Measurements from ENCODE around the gene GLI3.
A peak's percentile ranks its signal among the peaks of the same experiment; 100 is the strongest.

The GLI3 gene

GRCh38 chr7:41964849-41965745, 271.9 kb downstream of the GLI3 start:
- H3K27ac ChIP-seq (ENCODE audit: insufficient read depth, low read length, poor library complexity, severe bottlenecking) = no peak overlapping the region
- no peak overlapping the region for H3K4me3 ChIP-seq (ENCODE audit: insufficient read depth, low read depth, low read length, poor library complexity, severe bottlenecking)
- DNase-seq = no peak
- no peaks in the 10 kb centered on the region for H3K4me1 ChIP-seq (ENCODE audit: control insufficient read depth, insufficient read depth, low read length, poor library complexity, severe bottlenecking)
- H3K9me3 ChIP-seq (ENCODE audit: control insufficient read depth, low read length) = no peaks in the 10 kb centered on the region
- no peaks in the 10 kb centered on the region for H3K27me3 ChIP-seq (replicated peaks; ENCODE audit: control insufficient read depth, insufficient read depth, low read length, poor library complexity, severe bottlenecking)
- no peaks in the 10 kb centered on the region for H3K36me3 ChIP-seq (ENCODE audit: control insufficient read depth, insufficient read depth, low read length)

GRCh38 chr7:41964183-41964753, 272.7 kb downstream of the GLI3 start:
- Histone ChIP-seq H3K4me3 (ENCODE audit: insufficient read depth, low read depth, low read length, poor library complexity, severe bottlenecking) (no peak overlapping the region), H3K27me3 (replicated peaks; ENCODE audit: control insufficient read depth, insufficient read depth, low read length, poor library complexity, severe bottlenecking) (no peaks in the 10 kb centered on the region), H3K9me3 (ENCODE audit: control insufficient read depth, low read length) (no peaks in the 10 kb centered on the region), H3K27ac (ENCODE audit: insufficient read depth, low read length, poor library complexity, severe bottlenecking) (no peak overlapping the region), H3K4me1 (ENCODE audit: control insufficient read depth, insufficient read depth, low read length, poor library complexity, severe bottlenecking) (no peaks in the 10 kb centered on the region), H3K36me3 (ENCODE audit: control insufficient read depth, insufficient read depth, low read length) (no peaks in the 10 kb centered on the region)
- no peak for DNase-seq

- no peak for DNase-seq
- H3K27me3 ChIP-seq (replicated peaks; ENCODE audit: control insufficient read depth, insufficient read depth, low read length, poor library complexity, severe bottlenecking) = no peaks in the 10 kb centered on the region
- no peak overlapping the region for H3K4me3 ChIP-seq (ENCODE audit: insufficient read depth, low read depth, low read length, poor library complexity, severe bottlenecking)
- no peak overlapping the region for H3K27ac ChIP-seq (ENCODE audit: insufficient read depth, low read length, poor library complexity, severe bottlenecking)
- no peaks in the 10 kb centered on the region for H3K4me1 ChIP-seq (ENCODE audit: control insufficient read depth, insufficient read depth, low read length, poor library complexity, severe bottlenecking)
- no peaks in the 10 kb centered on the region for H3K9me3 ChIP-seq (ENCODE audit: control insufficient read depth, low read length)
- no peaks in the 10 kb centered on the region for H3K36me3 ChIP-seq (ENCODE audit: control insufficient read depth, insufficient read depth, low read length)
Measured at GRCh38 chr7:41956705-41957104, 280.3 kb downstream of the GLI3 start.

- H3K4me3 ChIP-seq (ENCODE audit: insufficient read depth, low read depth, low read length, poor library complexity, severe bottlenecking) = no peak overlapping the region
- H3K36me3 ChIP-seq (ENCODE audit: control insufficient read depth, insufficient read depth, low read length) = no peaks in the 10 kb centered on the region
- no peak overlapping the region for H3K27ac ChIP-seq (ENCODE audit: insufficient read depth, low read length, poor library complexity, severe bottlenecking)
- no peaks in the 10 kb centered on the region for H3K27me3 ChIP-seq (replicated peaks; ENCODE audit: control insufficient read depth, insufficient read depth, low read length, poor library complexity, severe bottlenecking)
- no peaks in the 10 kb centered on the region for H3K4me1 ChIP-seq (ENCODE audit: control insufficient read depth, insufficient read depth, low read length, poor library complexity, severe bottlenecking)
- no peak for DNase-seq
- no peaks in the 10 kb centered on the region for H3K9me3 ChIP-seq (ENCODE audit: control insufficient read depth, low read length)
Measured at GRCh38 chr7:41955893-41956675, 280.9 kb downstream of the GLI3 start.

GRCh38 chr7:41955451-41955850, 281.6 kb downstream of the GLI3 start:
- no peaks in the 10 kb centered on the region for H3K36me3 ChIP-seq (ENCODE audit: control insufficient read depth, insufficient read depth, low read length)
- no peaks in the 10 kb centered on the region for H3K27me3 ChIP-seq (replicated peaks; ENCODE audit: control insufficient read depth, insufficient read depth, low read length, poor library complexity, severe bottlenecking)
- H3K4me1 ChIP-seq (ENCODE audit: control insufficient read depth, insufficient read depth, low read length, poor library complexity, severe bottlenecking) = no peaks in the 10 kb centered on the region
- no peaks in the 10 kb centered on the region for H3K9me3 ChIP-seq (ENCODE audit: control insufficient read depth, low read length)
- no peak overlapping the region for H3K4me3 ChIP-seq (ENCODE audit: insufficient read depth, low read depth, low read length, poor library complexity, severe bottlenecking)
- no peak for DNase-seq
- no peak overlapping the region for H3K27ac ChIP-seq (ENCODE audit: insufficient read depth, low read length, poor library complexity, severe bottlenecking)

GRCh38 chr7:41954976-41955375, 282.0 kb downstream of the GLI3 start:
- Histone ChIP-seq H3K4me3 (ENCODE audit: insufficient read depth, low read depth, low read length, poor library complexity, severe bottlenecking) (no peak overlapping the region), H3K27me3 (replicated peaks; ENCODE audit: control insufficient read depth, insufficient read depth, low read length, poor library complexity, severe bottlenecking) (no peaks in the 10 kb centered on the region), H3K4me1 (ENCODE audit: control insufficient read depth, insufficient read depth, low read length, poor library complexity, severe bottlenecking) (no peaks in the 10 kb centered on the region), H3K36me3 (ENCODE audit: control insufficient read depth, insufficient read depth, low read length) (no peaks in the 10 kb centered on the region), H3K9me3 (ENCODE audit: control insufficient read depth, low read length) (no peaks in the 10 kb centered on the region), H3K27ac (ENCODE audit: insufficient read depth, low read length, poor library complexity, severe bottlenecking) (no peak overlapping the region)
- no peak for DNase-seq

- Histone ChIP-seq H3K4me3 (ENCODE audit: insufficient read depth, low read depth, low read length, poor library complexity, severe bottlenecking) (no peak overlapping the region), H3K9me3 (ENCODE audit: control insufficient read depth, low read length) (no peaks in the 10 kb centered on the region), H3K27ac (ENCODE audit: insufficient read depth, low read length, poor library complexity, severe bottlenecking) (no peak overlapping the region), H3K36me3 (ENCODE audit: control insufficient read depth, insufficient read depth, low read length) (no peaks in the 10 kb centered on the region), H3K4me1 (ENCODE audit: control insufficient read depth, insufficient read depth, low read length, poor library complexity, severe bottlenecking) (no peaks in the 10 kb centered on the region), H3K27me3 (replicated peaks; ENCODE audit: control insufficient read depth, insufficient read depth, low read length, poor library complexity, severe bottlenecking) (no peaks in the 10 kb centered on the region)
- DNase-seq = no peak
Measured at GRCh38 chr7:41948503-41948902, 288.5 kb downstream of the GLI3 start.

GRCh38 chr7:41943094-41943577, 293.9 kb downstream of the GLI3 start:
- Histone ChIP-seq H3K27me3 (replicated peaks; ENCODE audit: control insufficient read depth, insufficient read depth, low read length, poor library complexity, severe bottlenecking) (no peaks in the 10 kb centered on the region), H3K27ac (ENCODE audit: insufficient read depth, low read length, poor library complexity, severe bottlenecking) (no peak overlapping the region), H3K4me1 (ENCODE audit: control insufficient read depth, insufficient read depth, low read length, poor library complexity, severe bottlenecking) (no peaks in the 10 kb centered on the region), H3K9me3 (ENCODE audit: control insufficient read depth, low read length) (no peaks in the 10 kb centered on the region), H3K4me3 (ENCODE audit: insufficient read depth, low read depth, low read length, poor library complexity, severe bottlenecking) (no peak overlapping the region), H3K36me3 (ENCODE audit: control insufficient read depth, insufficient read depth, low read length) (no peaks in the 10 kb centered on the region)
- DNase-seq = peak in 2 of 3 donors; percentile 15 to 20

GRCh38 chr7:41942468-41943093, 294.4 kb downstream of the GLI3 start:
- Histone ChIP-seq H3K36me3 (ENCODE audit: control insufficient read depth, insufficient read depth, low read length) (no peaks in the 10 kb centered on the region), H3K27me3 (replicated peaks; ENCODE audit: control insufficient read depth, insufficient read depth, low read length, poor library complexity, severe bottlenecking) (no peaks in the 10 kb centered on the region), H3K9me3 (ENCODE audit: control insufficient read depth, low read length) (no peaks in the 10 kb centered on the region), H3K4me3 (ENCODE audit: insufficient read depth, low read depth, low read length, poor library complexity, severe bottlenecking) (no peak overlapping the region), H3K27ac (ENCODE audit: insufficient read depth, low read length, poor library complexity, severe bottlenecking) (no peak overlapping the region), H3K4me1 (ENCODE audit: control insufficient read depth, insufficient read depth, low read length, poor library complexity, severe bottlenecking) (no peaks in the 10 kb centered on the region)
- DNase-seq = no peak
